Gastrocnemius medialis (tissue), 4 donors: ENCODE results near the gene NOX5. TPM values are rescaled to one million over a fixed set of nuclear protein-coding genes. Genes with fewer than 3 reads are reported as not detected.

ENCODE experiments used
- ATAC-seq, 2 donors: fragments of 150-250 bp; one replicate each; pipeline ENCODE4 v1.9.1; 2016
- DNase-seq, 2 donors: peaks; one replicate each; pipeline ENCODE4 v3.0.0-alpha.2; 2019
- H3K27ac ChIP-seq, 4 donors: fragments of 200-600 bp; sonication (generic); 1 replicate in 1 of 4; 2 replicates in 3 of 4; pipeline ENCODE4 v1.5.1; 2016 to 2018; ENCODE audit warnings: mild to moderate bottlenecking in 2 of 4, moderate library complexity in 1 of 4
- H3K27me3 ChIP-seq, 3 donors: fragments of 200-600 bp; sonication (generic) in 2 of 3; 1 replicate in 1 of 3; 2 replicates in 2 of 3; pipeline versions ENCODE4 v1.5.1 to v1.6.0; 2016 to 2019; ENCODE audit warnings: mild to moderate bottlenecking in 1 of 3, moderate library complexity in 1 of 3
- H3K36me3 ChIP-seq, 2 donors: fragments of 200-600 bp; sonication (generic) in 1 of 2; one replicate each; pipeline ENCODE4 v1.5.1; 2017 to 2018
- H3K4me1 ChIP-seq, 2 donors: fragments of 200-600 bp; sonication (generic) in 1 of 2; one replicate each; pipeline ENCODE4 v1.5.1; 2016 to 2017; ENCODE audit warnings: mild to moderate bottlenecking in 2 of 2
- H3K4me3 ChIP-seq, 4 donors: fragments of 200-600 bp; sonication (generic) in 3 of 4; 1 replicate in 1 of 4; 2 replicates in 3 of 4; pipeline ENCODE4 v1.5.1; 2016 to 2019; ENCODE audit warnings: mild to moderate bottlenecking in 2 of 4
- H3K9me3 ChIP-seq, 3 donors: fragments of 200-600 bp; sonication (generic) in 2 of 3; 1 replicate in 1 of 3; 2 replicates in 2 of 3; pipeline ENCODE4 v1.5.1; 2016 to 2019
- CTCF ChIP-seq, 5 experiments: fragments of 450-650 bp in 3 of 5; fragments of 200-600 bp in 2 of 5; sonication (generic) in 2 of 5; IDR thresholded peaks in 4 of 5; conservative IDR thresholded peaks in 1 of 5; 1 replicate in 4 of 5; 2 replicates in 1 of 5; pipeline ENCODE4 v1.5.1; 2016 to 2019; ENCODE audit warnings: antibody characterized with exemption in 5 of 5, mild to moderate bottlenecking in 3 of 5, moderate library complexity in 3 of 5
- POLR2A ChIP-seq, 2 donors: fragments of 450-650 bp; IDR thresholded peaks; one replicate each; pipeline ENCODE4 v1.6.1; 2017; ENCODE audit warnings: antibody characterized with exemption in 2 of 2, mild to moderate bottlenecking in 2 of 2, moderate library complexity in 2 of 2
- in situ Hi-C, 4 donors: fragments of 200-750 bp; cut with MboI; loops; one replicate each; pipeline versions ENCODE4 v1.15.0 to v1.8.0; 2017; ENCODE audit warnings: low sequenced_read_pairs in 4 of 4
- intact Hi-C: fragments of 100-400 bp; cut with DNase I; formaldehyde crosslinking; loops from one replicate; pipeline ENCODE4 v1.15.1; 2023; ENCODE audit warnings: low total_unique reads
- total RNA-seq, 4 donors: library from RNA; depleted of rRNA; stranded (reverse); fragments of >200 nt; gene quantifications; one replicate each; pipeline versions ENCODE4 v1.1.0 to v1.2.3, GENCODE V29; 2016

The NOX5 gene
- total RNA-seq, 4 donors from 2014 or later, result not detected

GRCh38 chr15:69039516-69040225 lies 25.2 kb downstream of the NOX5 start:
- ATAC-seq, result no peak
- TF ChIP-seq POLR2A (IDR thresholded peaks at IDR 0.05) (no peak), CTCF (IDR thresholded peaks at IDR 0.05 in 4 of 5, conservative IDR thresholded peaks at IDR 0.05 in 1 of 5) (no peak)
- intact Hi-C loops (no loop called here), in situ Hi-C loops (no loop called here)
- no peaks in the 10 kb centered on the region for H3K4me1 ChIP-seq
- H3K9me3 ChIP-seq, result no peaks in the 10 kb centered on the region
- no peak for DNase-seq
- H3K27ac ChIP-seq, result no peak overlapping the region
- no peaks in the 10 kb centered on the region for H3K27me3 ChIP-seq
- H3K4me3 ChIP-seq, result no peak overlapping the region
- no peaks in the 10 kb centered on the region for H3K36me3 ChIP-seq

- TF ChIP-seq POLR2A (IDR thresholded peaks at IDR 0.05), result no peak
- H3K4me3 ChIP-seq, result no peak overlapping the region
- no peaks in the 10 kb centered on the region for H3K9me3 ChIP-seq
- in situ Hi-C loops (no loop called here), intact Hi-C loops (no loop called here)
- H3K27ac ChIP-seq, result no peak overlapping the region
- ATAC-seq (no peak), DNase-seq (no peak)
- H3K36me3 ChIP-seq, result no peaks in the 10 kb centered on the region
- no peaks in the 10 kb centered on the region for H3K4me1 ChIP-seq
- H3K27me3 ChIP-seq, result no peaks in the 10 kb centered on the region
Measured at GRCh38 chr15:69042531-69042930, 28.0 kb downstream of the NOX5 start.

- DNase-seq (no peak), ATAC-seq (no peak)
- Histone ChIP-seq H3K4me1 (no peaks in the 10 kb centered on the region), H3K4me3 (no peak overlapping the region), H3K27ac (no peak overlapping the region), H3K36me3 (no peaks in the 10 kb centered on the region), H3K27me3 (no peaks in the 10 kb centered on the region), H3K9me3 (no peaks in the 10 kb centered on the region)
- no peak for TF ChIP-seq CTCF (IDR thresholded peaks at IDR 0.05 in 4 of 5, conservative IDR thresholded peaks at IDR 0.05 in 1 of 5)
- no peak for TF ChIP-seq POLR2A (IDR thresholded peaks at IDR 0.05)
- in situ Hi-C loops, result no loop called here
- intact Hi-C loops, result no loop called here
Measured at GRCh38 chr15:69045802-69046201, 31.3 kb downstream of the NOX5 start.

- no peak overlapping the region for H3K27ac ChIP-seq
- no peaks in the 10 kb centered on the region for H3K27me3 ChIP-seq
- no peak overlapping the region for H3K4me3 ChIP-seq
- no peaks in the 10 kb centered on the region for H3K9me3 ChIP-seq
- DNase-seq (no peak), ATAC-seq (no peak)
- H3K36me3 ChIP-seq, result no peaks in the 10 kb centered on the region
- intact Hi-C loops (no loop called here), in situ Hi-C loops (no loop called here)
- TF ChIP-seq CTCF (IDR thresholded peaks at IDR 0.05 in 4 of 5, conservative IDR thresholded peaks at IDR 0.05 in 1 of 5) (no peak), POLR2A (IDR thresholded peaks at IDR 0.05) (no peak)
- H3K4me1 ChIP-seq, result no peaks in the 10 kb centered on the region
Measured at GRCh38 chr15:69046781-69047180, 32.3 kb downstream of the NOX5 start.

GRCh38 chr15:69049976-69050375 lies 35.5 kb downstream of the NOX5 start:
- in situ Hi-C loops, result loop anchor here in 2 of 4 donors (25.0 kb wide), 1 partner anchor 212 kb away; no protein-coding TSS in a partner anchor

More at GRCh38 chr15:69049976-69050375, 35.5 kb downstream of the NOX5 start:
- H3K4me1 ChIP-seq, result no peaks in the 10 kb centered on the region
- no peak for TF ChIP-seq CTCF (IDR thresholded peaks at IDR 0.05 in 4 of 5, conservative IDR thresholded peaks at IDR 0.05 in 1 of 5)
- TF ChIP-seq POLR2A (IDR thresholded peaks at IDR 0.05), result no peak
- H3K27me3 ChIP-seq, result no peaks in the 10 kb centered on the region
- no peak for DNase-seq
- no peaks in the 10 kb centered on the region for H3K9me3 ChIP-seq
- no peak for ATAC-seq
- no peak overlapping the region for H3K4me3 ChIP-seq
- intact Hi-C loops, result no loop called here
- H3K27ac ChIP-seq, result no peak overlapping the region
- no peaks in the 10 kb centered on the region for H3K36me3 ChIP-seq
